Left lung (tissue), 10 donors: Measurements from ENCODE around the gene RARA. TPM values are rescaled to one million over a fixed set of nuclear protein-coding genes. Genes with fewer than 3 reads are reported as not detected.
A peak's percentile ranks its signal among the peaks of the same experiment; 100 is the strongest.
"Not testable (repeated sequence)": the region's sequence is repeated elsewhere in the genome, so short reads cannot be mapped to it uniquely, and the experiment has no call there.

Experiments
- ATAC-seq: fragments of 200-7000 bp; cut with Tn5 transposase; one replicate; pipeline ENCODE4 v1.9.1; 2020; ENCODE audit warnings: moderate library complexity
- DNase-seq, 4 donors: peaks; one replicate each; pipeline ENCODE4 v3.0.0-alpha.2; 2013 to 2020
- H3K27ac ChIP-seq, 2 donors: fragments of 200-600 bp; sonication (generic) in 1 of 2; one replicate each; pipeline versions ENCODE4 v1.5.0 to v1.8.0; 2020 to 2021
- H3K27me3 ChIP-seq, 2 donors: fragments of 200-600 bp; sonication (generic) in 1 of 2; one replicate each; pipeline versions ENCODE4 v1.5.0 to v1.8.0; 2020 to 2021
- H3K36me3 ChIP-seq, 2 donors: fragments of 200-600 bp; sonication (generic) in 1 of 2; one replicate each; pipeline versions ENCODE4 v1.5.0 to v1.8.0; 2020 to 2021
- H3K4me1 ChIP-seq, 2 donors: fragments of 200-600 bp; one replicate each; pipeline ENCODE4 v1.8.0; 2021
- H3K4me3 ChIP-seq, 2 donors: fragments of 200-600 bp; sonication (generic) in 1 of 2; one replicate each; pipeline versions ENCODE4 v1.5.0 to v1.8.0; 2020 to 2021; ENCODE audit warnings: mild to moderate bottlenecking in 1 of 2
- H3K9me3 ChIP-seq, 2 donors: fragments of 200-600 bp; sonication (generic) in 1 of 2; one replicate each; pipeline versions ENCODE4 v1.5.0 to v1.8.0; 2020 to 2021
- CTCF ChIP-seq, 2 donors: fragments of 200-600 bp; sonication (generic) in 1 of 2; IDR thresholded peaks; one replicate each; pipeline versions ENCODE4 v1.5.0 to v1.8.0; 2021; ENCODE audit warnings: antibody characterized with exemption in 2 of 2
- intact Hi-C, 2 donors: fragments of 100-400 bp; cut with DNase I; formaldehyde crosslinking; loops; one replicate each; pipeline versions ENCODE4 v1.11.2 to v1.14.2; 2022
- polyA plus RNA-seq, 6 donors: library from polyadenylated mRNA; unstranded; fragments of 120-200 nt; gene quantifications; one replicate each; pipeline ENCODE4 v1.2.1, GENCODE V29; 2013; ENCODE audit not compliant: insufficient read length in 6 of 6
- total RNA-seq, 2 donors: library from RNA; stranded (reverse); fragmentation: NEBNext Ultra II Directional; extraction: Animal tissue kit (Norgen Biotek cat#: 25700); gene quantifications; one replicate each; pipeline ENCODE4 v1.2.1, GENCODE V29; 2021
- donor health status: DM: no; HTN: yes; CAD: no.
- donor health status: DM: no; HTN: no; CAD: no.

RARA gene
- total and polyA plus RNA-seq, 8 donors: 45.5 to 62.6 (median 53.1) TPM

DNA sequence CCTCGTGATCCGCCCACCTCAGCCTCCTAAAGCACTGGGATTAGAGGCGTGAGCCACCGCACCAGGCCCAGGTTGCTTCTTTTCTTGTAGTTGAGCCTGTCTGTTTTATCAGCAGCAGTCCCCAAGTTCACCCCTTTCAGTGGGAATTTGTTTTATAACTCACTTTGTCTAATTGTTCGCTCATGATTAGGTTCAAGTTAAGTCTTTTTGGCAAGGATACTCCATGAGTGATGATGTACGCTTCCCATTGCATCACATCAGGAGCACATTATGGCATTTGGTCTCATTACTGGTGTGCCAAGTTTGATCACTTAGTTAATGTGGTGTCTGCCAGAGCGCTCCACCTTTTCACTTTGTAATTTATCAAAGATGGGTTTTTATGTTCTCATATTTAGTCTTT is 70.0 kb downstream of the RARA start:
- ATAC-seq (no peak), DNase-seq (no peak)
- no peaks in the 10 kb centered on the region for H3K4me1 ChIP-seq
- no peak overlapping the region for H3K27ac ChIP-seq
- no peak overlapping the region for H3K4me3 ChIP-seq
- intact Hi-C loops: no loop called here
- H3K36me3 ChIP-seq: no peaks in the 10 kb centered on the region
- no peak for TF ChIP-seq CTCF (IDR thresholded peaks at IDR 0.05)
- no peaks in the 10 kb centered on the region for H3K9me3 ChIP-seq
- H3K27me3 ChIP-seq: no peaks in the 10 kb centered on the region

GRCh38 chr17:40382251-40382650 is 73.3 kb downstream of the RARA start:
- Histone ChIP-seq H3K27me3 (no peaks in the 10 kb centered on the region), H3K9me3 (no peaks in the 10 kb centered on the region), H3K36me3 (no peaks in the 10 kb centered on the region), H3K27ac (no peak overlapping the region), H3K4me1 (no peaks in the 10 kb centered on the region), H3K4me3 (no peak overlapping the region)
- intact Hi-C loops: no loop called here
- no peak for TF ChIP-seq CTCF (IDR thresholded peaks at IDR 0.05)
- ATAC-seq: no peak
- DNase-seq: no peak

DNA sequence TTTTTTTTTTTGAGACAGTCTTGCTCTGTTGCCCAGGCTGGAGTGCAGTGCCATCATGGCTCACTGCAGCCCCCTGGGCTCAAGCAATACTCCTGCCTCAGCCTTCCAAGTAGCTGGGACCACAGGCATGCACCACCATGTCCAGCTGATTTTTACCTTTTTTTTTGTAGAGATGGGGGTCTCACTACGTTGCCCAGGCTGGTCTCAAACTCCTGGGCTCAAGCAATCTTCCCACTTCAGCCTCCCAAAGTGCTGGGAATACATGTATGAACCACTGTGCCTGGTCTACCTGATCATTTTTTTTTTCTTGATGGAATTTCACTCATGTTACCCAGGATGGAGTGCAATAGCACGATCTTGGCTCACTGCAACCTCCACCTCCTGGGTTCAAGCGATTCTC is 77.6 kb downstream of the RARA start:
- ATAC-seq, H3K4me3 ChIP-seq, H3K4me1 ChIP-seq, intact Hi-C loops, H3K9me3 ChIP-seq, DNase-seq, H3K27me3 ChIP-seq, H3K27ac ChIP-seq: not testable (repeated sequence)
- peaks cover 0 to 20% of the 10 kb centered on the region in 2 donors for H3K36me3 ChIP-seq

DNA sequence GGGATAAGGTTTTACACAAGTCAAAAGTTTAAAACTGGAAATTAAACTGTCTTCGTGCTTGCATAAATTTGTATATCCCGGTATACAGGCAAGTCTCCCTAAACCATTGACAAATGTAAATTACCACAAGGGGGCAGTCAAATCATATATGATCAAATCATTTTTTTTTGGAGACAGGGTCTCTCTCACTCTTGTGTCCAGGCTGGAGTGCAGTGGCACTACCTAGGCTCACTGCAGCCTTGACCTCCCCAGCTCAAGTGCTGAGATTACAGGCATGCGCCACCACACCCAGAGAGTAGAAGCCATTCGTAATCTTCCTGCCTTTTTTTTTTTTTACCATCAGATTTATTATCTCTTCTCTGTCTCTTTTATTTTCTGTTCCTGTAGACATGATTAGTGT is 90.2 kb downstream of the RARA start:
- peak in 1 of 4 donors; percentile 67 for DNase-seq
- peak; percentile 74 for ATAC-seq

DNA sequence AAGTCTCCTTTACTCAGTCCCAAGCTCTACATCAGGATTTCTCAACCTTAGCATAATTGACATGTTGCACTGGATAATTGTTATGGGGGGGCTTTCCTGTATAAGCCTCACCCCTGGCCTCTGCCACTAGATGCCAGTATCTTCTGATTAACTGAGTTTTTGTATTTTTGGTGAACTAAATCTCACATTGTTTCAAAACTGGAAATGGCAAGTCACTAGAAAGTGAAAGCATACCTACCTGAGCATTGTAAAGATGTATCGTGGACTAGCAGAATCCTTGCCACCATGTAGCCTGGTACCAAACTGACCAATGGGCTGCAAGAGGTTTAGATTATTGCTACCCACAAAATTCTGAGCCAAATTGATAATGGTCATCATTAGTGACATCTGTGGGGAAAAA is 93.7 kb downstream of the RARA start:
- peaks cover 0 to 7% of the 10 kb centered on the region in 2 donors for H3K36me3 ChIP-seq
- intact Hi-C loops: no loop called here
- no peak for TF ChIP-seq CTCF (IDR thresholded peaks at IDR 0.05)
- H3K27ac ChIP-seq: no peak overlapping the region
- no peaks in the 10 kb centered on the region for H3K4me1 ChIP-seq
- DNase-seq: no peak
- H3K9me3 ChIP-seq: no peaks in the 10 kb centered on the region
- H3K4me3 ChIP-seq: no peak overlapping the region
- no peak for ATAC-seq
- no peaks in the 10 kb centered on the region for H3K27me3 ChIP-seq

More for the DNA sequence above, 90.2 kb downstream of the RARA start:
- intact Hi-C loops: no loop called here
- H3K36me3 ChIP-seq: peaks cover 0 to 5% of the 10 kb centered on the region in 2 donors
- TF ChIP-seq CTCF (IDR thresholded peaks at IDR 0.05): peak; percentile 55 to 61
- H3K4me3 ChIP-seq: no peak overlapping the region
- H3K27me3 ChIP-seq: no peaks in the 10 kb centered on the region
- no peaks in the 10 kb centered on the region for H3K4me1 ChIP-seq
- H3K27ac ChIP-seq: no peak overlapping the region
- H3K9me3 ChIP-seq: no peaks in the 10 kb centered on the region

DNA sequence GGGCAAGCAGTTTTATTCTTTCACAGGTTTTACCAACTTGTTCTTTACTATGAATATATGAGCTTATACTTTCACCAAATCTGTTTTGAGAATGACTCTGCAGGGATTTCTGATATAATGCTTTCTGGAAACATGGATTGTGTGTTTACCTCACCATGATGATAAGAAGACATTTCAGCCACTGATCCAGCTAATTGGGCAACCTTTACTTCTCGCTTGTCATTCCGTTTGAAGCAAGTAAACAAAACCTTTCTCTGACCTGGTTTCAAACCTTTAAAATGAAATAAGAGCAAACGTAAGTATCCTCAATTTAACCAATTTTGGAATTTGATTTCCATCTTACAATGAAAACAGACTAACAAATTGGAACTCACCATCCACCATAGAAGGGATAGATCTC is 95.0 kb downstream of the RARA start:
- Histone ChIP-seq H3K27me3 (no peaks in the 10 kb centered on the region), H3K4me1 (no peaks in the 10 kb centered on the region), H3K27ac (no peak overlapping the region), H3K4me3 (no peak overlapping the region), H3K9me3 (no peaks in the 10 kb centered on the region), H3K36me3 (peaks cover 0 to 7% of the 10 kb centered on the region in 2 donors)
- intact Hi-C loops: no loop called here
- DNase-seq (no peak), ATAC-seq (no peak)
- no peak for TF ChIP-seq CTCF (IDR thresholded peaks at IDR 0.05)
